HG03175 (cell line): ENCODE results near the gene SERPINA10.

Experiments
- ATAC-seq: cut with Tn5 transposase; IDR thresholded peaks from one replicate; pipeline ENCODE4 v1.9.1; 2021; ENCODE audit warnings: mild to moderate bottlenecking, moderate library complexity; ENCODE audit not compliant: unreplicated experiment

Gene SERPINA10

DNA sequence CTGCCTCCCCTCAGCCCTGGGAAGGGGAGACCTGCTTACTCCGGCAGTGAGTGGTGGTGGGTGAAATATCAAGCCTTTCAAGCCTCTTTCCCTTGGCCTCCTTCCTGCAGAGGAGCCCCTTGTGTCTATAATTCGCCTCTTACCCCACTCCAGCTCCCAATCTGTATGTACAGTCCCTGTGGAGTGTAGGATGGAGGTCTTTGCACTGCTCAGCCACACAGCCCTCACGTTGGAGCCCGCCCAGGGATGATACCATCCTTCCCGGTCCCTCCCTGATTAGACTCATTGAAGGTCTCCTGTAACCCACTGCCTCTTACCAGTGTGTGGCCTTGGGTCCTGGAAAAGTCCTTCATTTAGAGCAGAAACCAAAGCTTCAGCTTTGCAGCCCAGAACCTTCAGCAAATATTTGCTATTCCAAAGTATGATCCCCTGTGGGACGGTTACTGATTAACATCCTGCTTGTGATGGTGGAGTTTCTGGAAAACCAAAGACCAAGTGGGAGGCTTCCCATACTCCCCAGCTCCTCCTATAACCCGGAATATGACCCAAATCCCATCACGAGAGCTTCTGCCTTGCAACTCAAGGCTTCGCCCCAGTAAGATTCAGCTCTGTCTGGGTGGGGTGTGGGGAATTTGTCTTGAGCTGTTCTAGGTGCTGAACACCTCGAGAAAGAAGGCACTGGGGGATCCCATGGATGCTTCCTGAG is at the start of gene SERPINA10:
TSS of gene SERPINA10 (minus strand) at position 397 of the 706 bp plus-strand sequence. CDS start 2,675 bp downstream, outside the sequence.
- ATAC-seq = no peak

DNA sequence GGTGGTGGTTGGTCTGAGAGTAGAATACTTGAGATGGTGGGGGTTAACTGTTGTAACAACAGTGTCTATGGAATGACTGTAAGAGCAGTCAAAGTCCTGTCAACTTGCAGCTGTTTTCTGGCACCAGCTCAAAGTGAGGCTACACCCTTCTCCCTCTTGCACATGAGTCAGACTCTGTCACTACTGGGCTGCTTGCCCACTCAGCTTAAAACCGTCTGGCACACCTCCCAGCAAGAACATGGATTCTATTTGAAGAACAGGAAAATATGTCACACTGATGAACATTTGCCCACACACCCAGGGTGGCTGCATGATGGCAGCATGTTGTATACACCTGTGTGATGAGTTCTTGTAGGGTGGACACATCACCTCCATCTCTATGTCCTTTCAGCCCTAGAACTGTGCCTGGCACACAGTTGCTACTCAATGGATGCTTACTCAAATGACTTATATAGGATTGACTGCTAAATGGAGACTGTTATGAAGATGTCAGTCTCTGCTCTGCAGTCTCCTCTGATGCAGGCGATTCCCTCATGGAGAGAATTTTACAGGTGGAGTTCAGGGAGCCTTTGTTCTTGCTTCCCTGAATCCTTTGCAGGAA is 49.4 kb upstream of the SERPINA10 start:
- ATAC-seq = no peak

DNA sequence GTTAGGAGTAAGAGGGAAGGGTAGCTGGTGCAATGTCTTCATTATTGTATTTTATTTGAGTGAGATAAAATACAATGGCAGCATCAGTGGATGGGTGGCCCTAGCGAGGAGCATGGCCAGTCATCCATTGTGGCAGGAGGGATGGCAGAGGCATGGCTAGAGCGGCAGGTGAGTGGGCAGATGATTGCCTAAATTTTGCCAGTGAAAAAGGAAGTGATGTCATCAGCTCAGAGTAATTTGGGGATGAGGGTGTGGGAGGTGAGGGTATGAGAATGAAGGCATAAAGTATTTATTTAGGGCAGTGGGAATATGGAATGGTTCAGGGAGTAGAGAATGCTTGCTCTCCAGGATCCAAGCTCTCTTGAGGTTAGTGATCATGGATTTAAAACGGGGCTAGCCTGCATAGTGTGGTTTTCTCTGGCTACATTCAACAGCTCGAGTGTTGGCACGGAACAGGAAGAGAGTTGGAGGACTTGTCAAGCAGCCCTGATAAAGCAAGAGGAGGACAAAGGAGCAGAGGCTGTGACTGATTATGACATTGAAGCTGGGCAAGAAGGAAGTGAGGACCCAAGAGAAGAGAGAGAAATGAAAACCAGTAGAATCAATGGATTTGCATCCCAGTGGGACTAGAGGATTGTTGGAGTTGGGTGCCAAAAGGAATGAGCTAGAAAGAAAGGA is 48.7 kb upstream of the SERPINA10 start:
- ATAC-seq = no peak

DNA sequence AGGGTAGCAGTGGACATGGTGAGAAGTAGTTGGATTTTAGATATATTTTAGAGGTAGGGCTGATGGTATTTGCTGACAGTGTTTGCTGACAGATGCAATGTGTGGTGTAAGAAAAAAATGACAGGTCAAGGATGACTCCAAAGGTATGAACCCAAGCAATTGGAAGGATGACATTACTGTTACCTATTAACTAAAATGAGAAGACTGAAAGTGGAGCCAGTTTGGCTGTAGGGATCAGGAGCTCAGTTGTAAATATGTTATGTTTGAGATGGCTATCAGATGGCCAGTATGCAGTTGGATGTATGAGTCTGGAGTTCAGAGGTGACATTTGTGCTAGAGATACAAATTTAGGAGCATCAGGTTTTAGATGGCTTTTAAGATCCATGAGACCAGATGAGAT is 47.5 kb upstream of the SERPINA10 start:
- no peak for ATAC-seq

DNA sequence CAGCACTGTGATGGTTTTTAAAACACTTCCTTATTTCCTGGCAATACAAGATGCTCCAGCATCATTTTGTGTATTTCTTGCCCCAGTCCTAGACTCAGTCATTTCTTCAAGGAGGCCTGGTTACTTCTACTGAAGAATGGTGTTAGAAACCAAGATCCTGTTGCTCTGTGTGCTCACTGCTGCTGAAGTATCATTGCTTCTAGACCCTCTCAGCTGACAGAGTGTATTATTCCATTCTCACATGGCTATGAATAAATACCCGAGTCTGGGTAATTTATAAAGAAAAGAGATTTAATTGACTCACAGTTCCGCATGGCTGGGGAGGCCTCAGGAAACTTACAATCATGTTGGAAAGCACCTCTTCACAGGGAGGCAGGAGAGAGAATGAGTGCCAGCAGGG is 45.0 kb upstream of the SERPINA10 start:
- ATAC-seq = no peak

DNA sequence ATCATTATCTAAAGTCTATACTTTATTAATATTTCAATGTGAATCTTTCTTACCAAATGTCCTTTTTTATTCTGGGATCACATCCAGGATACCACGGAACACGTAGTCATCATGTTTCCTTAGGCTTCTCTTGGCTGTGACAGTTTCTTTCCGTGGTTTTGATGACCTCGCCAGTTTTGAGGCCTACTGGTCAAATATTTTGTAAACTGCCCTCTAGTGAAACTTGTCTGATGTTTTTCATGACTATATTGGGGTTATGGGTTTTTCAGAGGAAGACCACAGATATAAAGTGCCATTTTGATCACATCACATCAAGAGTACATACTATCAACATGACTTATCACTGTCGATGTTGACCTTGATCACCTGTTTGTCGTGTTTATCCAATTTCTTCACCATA is 44.2 kb upstream of the SERPINA10 start:
- ATAC-seq = no peak

DNA sequence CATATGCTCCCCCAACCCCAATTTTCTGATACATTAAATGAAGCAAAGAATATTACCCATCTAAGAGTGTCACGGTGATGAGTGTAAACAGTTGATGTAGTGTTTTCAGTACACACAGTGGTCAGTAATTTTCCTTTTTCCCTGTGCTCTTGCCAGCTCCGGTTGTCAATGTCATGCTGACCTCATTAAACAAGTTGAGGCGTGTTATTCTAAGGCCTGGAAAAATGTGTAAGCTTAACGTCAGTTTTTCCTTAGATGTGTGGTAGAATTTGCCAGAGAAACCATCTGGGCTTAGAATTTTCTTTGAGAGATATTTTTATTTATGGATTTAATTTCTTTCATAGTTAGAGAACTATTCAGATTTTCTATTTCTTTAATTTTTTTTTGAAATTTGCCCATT is 41.8 kb upstream of the SERPINA10 start:
- ATAC-seq = no peak

GRCh38 chr14:94332587-94332986 is 39.5 kb upstream of the SERPINA10 start:
- ATAC-seq = no peak

- ATAC-seq = no peak
Measured at GRCh38 chr14:94332063-94332583, 39.1 kb upstream of the SERPINA10 start.

DNA sequence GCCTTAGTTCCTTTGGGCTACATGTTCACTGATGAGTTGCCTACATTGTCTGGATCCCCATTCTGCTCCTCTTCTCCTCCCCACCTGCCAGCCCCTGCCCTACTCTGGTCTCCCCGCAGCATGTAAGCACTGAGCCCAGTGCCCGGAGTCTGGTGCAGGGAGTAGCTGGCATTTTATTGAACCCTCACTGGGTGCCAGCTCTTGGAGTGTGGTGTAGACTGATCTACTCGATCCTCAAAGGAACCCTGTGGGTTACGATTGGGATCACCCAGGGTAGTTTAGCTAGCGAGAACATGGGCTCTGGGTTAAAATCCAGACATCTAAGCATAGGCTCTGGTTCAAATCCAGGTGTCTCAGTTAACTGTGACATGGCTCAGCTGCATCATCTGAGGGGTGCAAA is 38.4 kb upstream of the SERPINA10 start:
- no peak for ATAC-seq

DNA sequence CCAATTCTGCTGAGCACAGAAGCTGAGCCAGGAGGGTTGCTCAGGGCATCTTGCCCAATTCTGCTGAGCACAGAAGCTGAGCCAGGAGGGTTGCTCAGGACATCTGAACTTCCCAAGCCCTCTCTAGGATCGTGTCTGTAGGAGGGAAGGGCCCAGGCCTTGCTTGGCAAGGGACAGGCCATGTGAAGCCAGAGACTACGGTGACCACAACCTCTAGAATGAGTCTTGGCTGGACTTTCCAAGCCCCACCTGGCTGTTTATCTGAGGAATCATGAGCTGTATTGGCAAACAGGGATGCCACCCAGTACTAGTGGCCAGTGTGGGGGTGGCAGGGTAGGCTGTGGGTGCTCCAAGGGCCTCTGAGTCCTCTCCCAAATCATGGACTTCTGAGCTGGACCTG is 37.8 kb upstream of the SERPINA10 start:
- no peak for ATAC-seq

GRCh38 chr14:94330432-94330831 is 37.4 kb upstream of the SERPINA10 start:
- no peak for ATAC-seq

DNA sequence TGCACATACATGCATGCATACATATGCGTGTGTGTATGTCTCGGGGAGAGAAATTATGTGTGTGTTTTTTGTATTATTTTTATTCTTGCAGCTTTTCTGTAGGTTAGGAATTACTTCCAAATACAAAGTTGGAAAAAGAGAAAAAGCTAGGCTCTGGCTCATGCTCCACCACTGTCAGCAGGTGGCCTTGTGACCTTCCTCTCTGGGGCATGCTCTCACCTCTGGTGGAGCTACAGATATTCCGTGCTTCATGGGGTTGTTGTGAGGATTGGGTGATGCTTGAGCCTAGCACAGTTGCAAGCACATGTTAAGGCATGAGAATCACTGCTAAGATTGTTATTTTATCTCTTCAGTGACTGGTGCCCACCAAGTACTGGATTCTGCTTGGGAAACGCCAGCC is 36.8 kb upstream of the SERPINA10 start:
- ATAC-seq = no peak

- ATAC-seq = no peak
Measured at GRCh38 chr14:94328196-94328595, 35.1 kb upstream of the SERPINA10 start.

GRCh38 chr14:94322648-94323570 is 29.8 kb upstream of the SERPINA10 start, which contains the start of gene SERPINA6:
SERPINA6 (minus strand) TSS chr14:94323336; CDS start chr14:94314648, 8,688 bp downstream.
- no peak for ATAC-seq

- no peak for ATAC-seq
Measured at GRCh38 chr14:94321421-94322271, 28.6 kb upstream of the SERPINA10 start.

- ATAC-seq = no peak
Measured at GRCh38 chr14:94320243-94320642, 27.2 kb upstream of the SERPINA10 start.

DNA sequence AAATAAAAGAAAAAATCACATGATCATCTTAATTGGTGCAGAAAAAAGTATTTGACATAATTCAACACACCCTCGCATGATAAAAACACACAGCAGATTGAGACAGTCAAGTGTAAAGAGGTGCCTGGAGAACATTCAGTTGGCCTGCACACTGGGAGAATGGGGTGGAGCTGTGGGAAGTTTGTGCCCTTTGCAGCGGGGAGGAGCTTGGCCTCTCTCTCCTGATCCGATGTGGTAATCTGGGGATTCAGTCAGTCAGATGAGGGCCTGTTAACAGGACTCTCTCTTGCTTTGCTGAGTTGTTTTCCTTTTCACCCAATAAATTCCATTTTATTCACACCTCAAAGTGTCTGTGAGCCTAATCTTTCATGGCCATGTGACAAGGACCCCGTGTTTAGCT is 24.2 kb upstream of the SERPINA10 start:
- ATAC-seq = no peak

GRCh38 chr14:94316692-94317091 is 23.6 kb upstream of the SERPINA10 start:
- ATAC-seq = no peak

GRCh38 chr14:94314890-94315289 is 21.8 kb upstream of the SERPINA10 start:
- ATAC-seq = no peak
